Upper lobe of right lung (tissue), 1 donor: ENCODE results near the gene PRKACA. TPM values are rescaled to one million over a fixed set of nuclear protein-coding genes. Genes with fewer than 3 reads are reported as not detected.
"Not testable (repeated sequence)": the region's sequence is repeated elsewhere in the genome, so short reads cannot be mapped to it uniquely, and the experiment has no call there.

Source experiments
- ATAC-seq: fragments of 200-7000 bp; cut with Tn5 transposase; one replicate; pipeline ENCODE4 v1.9.1; 2020; ENCODE audit warnings: mild to moderate bottlenecking, moderate library complexity
- DNase-seq: peaks from one replicate; pipeline ENCODE4 v3.0.0-alpha.2; 2020
- H3K27ac ChIP-seq: fragments of 200-600 bp; one replicate; pipeline ENCODE4 v1.8.0; 2022
- H3K27me3 ChIP-seq: fragments of 200-600 bp; one replicate; pipeline ENCODE4 v1.8.0; 2022; ENCODE audit warnings: mild to moderate bottlenecking
- H3K36me3 ChIP-seq: fragments of 200-600 bp; one replicate; pipeline ENCODE4 v1.8.0; 2022
- H3K4me1 ChIP-seq: fragments of 200-600 bp; one replicate; pipeline ENCODE4 v1.8.0; 2022
- H3K4me3 ChIP-seq: fragments of 200-600 bp; one replicate; pipeline ENCODE4 v1.8.0; 2022; ENCODE audit warnings: mild to moderate bottlenecking
- H3K9me3 ChIP-seq: fragments of 200-600 bp; one replicate; pipeline ENCODE4 v1.8.0; 2022
- CTCF ChIP-seq: fragments of 200-600 bp; IDR thresholded peaks from one replicate; pipeline ENCODE4 v1.8.0; 2022; ENCODE audit warnings: antibody characterized with exemption
- intact Hi-C: fragments of 100-400 bp; cut with DNase I; formaldehyde crosslinking; loops from one replicate; pipeline ENCODE4 v1.11.0; 2022
- total RNA-seq: library from RNA; stranded (reverse); fragmentation: NEBNext Ultra II Directional; extraction: Animal tissue kit (Norgen Biotek cat#: 25700); gene quantifications from one replicate; pipeline ENCODE4 v1.2.1, GENCODE V29; 2021
- donor health status: DM: no; HTN: yes; CAD: no; lungs with severe emphysema.

The PRKACA gene
- total RNA-seq, 1 donor from 2014 or later, result 85.7 TPM

GRCh38 chr19:14050512-14050911 is 67.0 kb downstream of the PRKACA start:
- ATAC-seq (no peak), DNase-seq (no peak)
- no peaks in the 10 kb centered on the region for H3K27me3 ChIP-seq
- intact Hi-C loops, result no loop called here
- no peak overlapping the region for H3K4me3 ChIP-seq
- H3K4me1 ChIP-seq, result no peaks in the 10 kb centered on the region
- no peaks in the 10 kb centered on the region for H3K9me3 ChIP-seq
- H3K27ac ChIP-seq, result no peak overlapping the region
- no peak for TF ChIP-seq CTCF
- peaks cover 14% of the 10 kb centered on the region for H3K36me3 ChIP-seq

GRCh38 chr19:14048443-14049153 is 69.0 kb downstream of the PRKACA start:
- Histone ChIP-seq H3K27me3 (no peaks in the 10 kb centered on the region), H3K9me3 (no peaks in the 10 kb centered on the region), H3K27ac (no peak overlapping the region), H3K4me1 (no peaks in the 10 kb centered on the region), H3K36me3 (peaks cover 14% of the 10 kb centered on the region), H3K4me3 (no peak overlapping the region)
- ATAC-seq, result peak; percentile 94
- intact Hi-C loops, result no loop called here
- peak; percentile 92 for TF ChIP-seq CTCF
- DNase-seq, result peak; percentile 83

GRCh38 chr19:14047866-14048265 is 69.7 kb downstream of the PRKACA start:
- H3K4me3 ChIP-seq, DNase-seq, H3K9me3 ChIP-seq, H3K4me1 ChIP-seq, H3K27ac ChIP-seq, intact Hi-C loops, H3K27me3 ChIP-seq, ATAC-seq: not testable (repeated sequence)
- H3K36me3 ChIP-seq, result peaks cover 14% of the 10 kb centered on the region

DNA sequence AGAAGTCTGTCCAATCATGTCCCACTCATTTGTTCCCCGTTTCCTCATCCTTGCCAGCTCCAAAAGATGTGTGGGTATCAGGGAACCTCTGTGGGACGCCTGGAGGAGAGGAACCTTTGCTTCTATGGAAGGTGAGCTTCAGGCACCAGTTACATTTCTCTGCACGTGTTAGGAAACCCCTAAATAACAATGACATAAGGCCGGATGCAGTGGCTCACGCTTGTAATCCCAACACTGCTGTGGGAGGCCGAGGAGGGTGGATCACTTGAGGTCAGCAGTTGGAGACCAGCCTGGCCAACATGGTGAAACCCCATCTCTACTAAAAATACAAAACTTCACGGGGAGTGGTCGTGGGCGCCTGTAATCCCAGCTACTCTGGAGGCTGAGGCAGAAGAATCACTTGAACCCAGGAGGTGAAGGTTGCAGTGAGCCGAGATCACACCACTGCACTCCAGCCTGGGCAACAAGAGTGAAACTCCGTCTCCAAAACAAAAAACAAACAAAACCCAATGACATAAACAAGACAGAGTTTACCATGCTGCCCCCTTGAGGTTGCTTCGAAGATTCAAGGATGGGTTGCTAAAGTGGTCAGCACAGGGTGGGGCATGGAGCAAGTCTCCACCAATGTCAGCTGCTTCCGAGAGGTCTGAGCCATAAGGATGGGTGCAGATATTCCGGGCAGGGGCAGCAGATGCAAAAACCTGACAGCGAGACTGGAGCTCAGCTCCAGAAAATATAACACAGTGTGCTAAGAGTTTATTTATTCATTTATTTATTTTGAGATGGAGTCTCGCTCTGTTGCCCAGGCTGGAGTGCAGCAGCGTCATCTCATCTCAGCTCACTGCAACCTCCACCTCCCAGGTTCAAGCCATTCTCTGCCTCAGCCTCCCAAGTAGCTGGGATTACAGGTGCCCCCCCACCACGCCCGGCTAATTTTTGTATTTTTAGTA is 74.6 kb downstream of the PRKACA start:
- H3K4me3 ChIP-seq, intact Hi-C loops: not testable (repeated sequence)

More for the DNA sequence above, 74.6 kb downstream of the PRKACA start:
- H3K4me1 ChIP-seq, DNase-seq, H3K9me3 ChIP-seq, H3K36me3 ChIP-seq, H3K27me3 ChIP-seq: not testable (repeated sequence)
- ATAC-seq, result peak; percentile 85
- peak overlapping the region; percentile 26 for H3K27ac ChIP-seq
- peak; percentile 56 for TF ChIP-seq CTCF

Other genes starting within 250 kb of the PRKACA start
- not detected for gene NANOS3, start 240.6 kb downstream of the PRKACA start, total RNA-seq
- gene BRME1, start 211.6 kb downstream of the PRKACA start, total RNA-seq, result 2.0 TPM
- 28.9 TPM for gene CC2D1A, start 211.6 kb downstream of the PRKACA start, total RNA-seq
- gene PODNL1, start 179.3 kb downstream of the PRKACA start, total RNA-seq, result 2.8 TPM
- 35.1 TPM for gene DCAF15, start 165.3 kb downstream of the PRKACA start, total RNA-seq
- gene RFX1, start 111.4 kb downstream of the PRKACA start, total RNA-seq, result 17.8 TPM
- not detected for gene RLN3, start 89.6 kb downstream of the PRKACA start, total RNA-seq
- 16.2 TPM for gene IL27RA, start 86.0 kb downstream of the PRKACA start, total RNA-seq
- gene PALM3, start 55.7 kb downstream of the PRKACA start, total RNA-seq, result 10.0 TPM
- 6.7 TPM for gene MISP3, start 45.0 kb downstream of the PRKACA start, total RNA-seq
- not detected for gene C19orf67, start 32.0 kb downstream of the PRKACA start, total RNA-seq
- 45.9 TPM for gene SAMD1, start 27.0 kb downstream of the PRKACA start, total RNA-seq
- gene ASF1B, start 18.8 kb upstream of the PRKACA start, total RNA-seq, result 1.9 TPM
- gene ADGRL1, start 88.4 kb upstream of the PRKACA start, total RNA-seq, result 26.3 TPM